ENCODE data around the gene INSYN1. TPM values are rescaled to one million over a fixed set of nuclear protein-coding genes. Genes with fewer than 3 reads are reported as not detected.

The INSYN1 gene
- total and polyA plus RNA-seq, 9 of the 15 experiments (the other 6 are each of a cell fraction or from before 2014, with no cell fraction given), result not detected

GRCh38 chr15:73755481-73755880 is 2.3 kb upstream of the INSYN1 start:
- H3K4me3 ChIP-seq, result no peak overlapping the region
- no peak overlapping the region for H3K4me2 ChIP-seq (ENCODE audit: insufficient read depth, low read length)
- BruUV-seq (replicated peaks), result no TSS peak
- H4K20me1 ChIP-seq (replicated peaks; ENCODE audit: control insufficient read depth, insufficient read depth, low read length), result peaks cover 7% of the 10 kb centered on the region; the same call in 1 of the 2 replicates
- CTCF ChIA-PET (ENCODE audit: low intra/inter-chr PET ratio), result no interaction called here
- H3K27me3 ChIP-seq (ENCODE audit: control insufficient read depth in 2 of 2, insufficient read depth in 2 of 2, low read length in 2 of 2), result peaks cover 17 to 48% of the 10 kb centered on the region in 2 experiments; a peak in 4 of 5 replicates
- POLR2A ChIA-PET, result no interaction called here
- peaks cover 0 to 8% of the 10 kb centered on the region in 2 experiments; a peak in 2 of 5 replicates for H3K4me1 ChIP-seq (replicated peaks in 1 of 2; ENCODE audit: control insufficient read depth in 2 of 2, insufficient read depth in 2 of 2, low read length in 2 of 2)
- H3K9me3 ChIP-seq (replicated peaks; ENCODE audit: control insufficient read depth, insufficient read depth, low read depth, low read length), result no peaks in the 10 kb centered on the region
- no peaks in the 10 kb centered on the region for H3K36me3 ChIP-seq (ENCODE audit: control insufficient read depth, insufficient read depth, low read length)
- in situ Hi-C loops (cut with MboI) (no loop called here), intact Hi-C loops (cut with micrococcal nuclease) (no loop called here)
- H3K27ac ChIP-seq (ENCODE audit: extremely low read depth, low read depth, low read length), result no peak overlapping the region
- no peaks in the 10 kb centered on the region for H3K79me2 ChIP-seq (ENCODE audit: control insufficient read depth, insufficient read depth, low read length)
- ATAC-seq (no peak), FAIRE-seq (no peak), DNase-seq (ENCODE audit: extremely low read depth in 1 of 4, low spot score in 3 of 4) (no peak)
- H3K9ac ChIP-seq (ENCODE audit: insufficient read depth in 1 of 2, low read depth in 2 of 2, low read length in 2 of 2), result no peak overlapping the region
- TF ChIP-seq HNRNPK (IDR thresholded peaks at IDR 0.05; ENCODE audit: low read depth, low read length, poor library complexity, severe bottlenecking) (no peak), TAF9B (IDR thresholded peaks at IDR 0.05; ENCODE audit: partially characterized antibody) (no peak), ZNF140 (CRISPR knock-in tag; IDR thresholded peaks at IDR 0.05) (no peak), NFIC (IDR thresholded peaks at IDR 0.05) (peak; percentile 34; the same call in 1 of the 2 replicates), IRF2 (CRISPR knock-in tag; IDR thresholded peaks at IDR 0.05) (no peak), SAFB2 (IDR thresholded peaks at IDR 0.05; ENCODE audit: borderline replicate concordance, low read depth, low read length, severe bottlenecking) (no peak), ATF2 (CRISPR knock-in tag; IDR thresholded peaks at IDR 0.05) (no peak), SIN3B (IDR thresholded peaks at IDR 0.05; ENCODE audit: low read depth) (no peak), AFF1 (IDR thresholded peaks at IDR 0.05; ENCODE audit: low read depth in 1 of 2, partially characterized antibody in 2 of 2) (no peak), CEBPG (CRISPR knock-in tag; IDR thresholded peaks at IDR 0.05) (no peak), CEBPG (tag; conservative IDR thresholded peaks at IDR 0.05 in 1 of 2, IDR thresholded peaks at IDR 0.05 in 1 of 2) (peak in 1 of 2 experiments; percentile 20; a peak in 1 of 4 replicates), CTBP1 (IDR thresholded peaks at IDR 0.05; ENCODE audit: borderline replicate concordance) (0 out of 2 replicates have a peak, but pooled peaks have one; percentile 37), CREBBP (IDR thresholded peaks at IDR 0.05; ENCODE audit: low read depth, low read length) (no peak), ZNF785 (CRISPR knock-in tag; IDR thresholded peaks at IDR 0.05) (no peak), ELF4 (CRISPR knock-in tag; IDR thresholded peaks at IDR 0.05) (no peak), HNRNPUL1 (IDR thresholded peaks at IDR 0.05; ENCODE audit: low read length) (no peak), DDX20 (tag; IDR thresholded peaks at IDR 0.05; ENCODE audit: low read depth) (no peak)
- TF ChIP-seq, protein P1, sequence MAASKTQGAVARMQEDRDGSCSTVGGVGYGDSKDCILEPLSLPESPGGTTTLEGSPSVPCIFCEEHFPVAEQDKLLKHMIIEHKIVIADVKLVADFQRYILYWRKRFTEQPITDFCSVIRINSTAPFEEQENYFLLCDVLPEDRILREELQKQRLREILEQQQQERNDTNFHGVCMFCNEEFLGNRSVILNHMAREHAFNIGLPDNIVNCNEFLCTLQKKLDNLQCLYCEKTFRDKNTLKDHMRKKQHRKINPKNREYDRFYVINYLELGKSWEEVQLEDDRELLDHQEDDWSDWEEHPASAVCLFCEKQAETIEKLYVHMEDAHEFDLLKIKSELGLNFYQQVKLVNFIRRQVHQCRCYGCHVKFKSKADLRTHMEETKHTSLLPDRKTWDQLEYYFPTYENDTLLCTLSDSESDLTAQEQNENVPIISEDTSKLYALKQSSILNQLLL (CRISPR knock-in tag; IDR thresholded peaks at IDR 0.05; ENCODE audit: borderline replicate concordance), result no peak
- no peaks in the 10 kb centered on the region for H3K9me1 ChIP-seq (ENCODE audit: control insufficient read depth, insufficient read depth, low read length)
- WGBS (ENCODE audit: insufficient coverage, low coverage, missing lambda C conversion rate), result 0% methylated on average over 4 of the region's 5 CpGs
- no peak overlapping the region for H2AFZ ChIP-seq (ENCODE audit: low read depth, low read length)

Data from K562 (cell line).